PC-3 (cell line): ENCODE measurements around the gene SLC12A2. TPM values are rescaled to one million over a fixed set of nuclear protein-coding genes. Genes with fewer than 3 reads are reported as not detected.

ENCODE experiments used
- ATAC-seq: fragments of 200-7000 bp; cut with Tn5 transposase; 2 replicates; pipeline ENCODE4 v1.9.1; 2020; ENCODE audit warnings: mild to moderate bottlenecking, moderate library complexity
- BruUV-seq: library from RNA; stranded (reverse); fragments of 400-500 nt; replicated peaks from 2 replicates; lab custom pipeline; 2021; lab: Mats Ljungman, UMichigan
- CTCF ChIA-PET: fragments of 300-600 bp; sonication (Branson Sonifier 250); formaldehyde crosslinking; loops from one replicate; lab custom pipeline; 2022; ENCODE audit warnings: antibody characterized with exemption; lab: Charles Lee
- POLR2A ChIA-PET: fragments of 300-600 bp; sonication (Branson Sonifier 250); formaldehyde crosslinking; loops from one replicate; lab custom pipeline; 2022; ENCODE audit warnings: antibody characterized with exemption; ENCODE audit not compliant: unreplicated experiment; lab: Charles Lee
- DNase-seq: peaks from one replicate; pipeline ENCODE4 v3.0.0-alpha.2; 2015
- H2AFZ ChIP-seq: fragments of 300-600 bp; sonication (generic); 2 replicates; pipeline ENCODE4 v1.6.0; 2016; ENCODE audit warnings: antibody characterized with exemption, low read length
- H3F3A ChIP-seq: fragments of 300-600 bp; sonication (generic); one replicate; pipeline ENCODE4 v1.6.0; 2017; ENCODE audit warnings: antibody characterized with exemption, low read length, control low read depth, mild to moderate bottlenecking; ENCODE audit not compliant: unreplicated experiment
- H3K27ac ChIP-seq: fragments of 300-600 bp; sonication (generic); 2 replicates; pipeline ENCODE4 v1.5.1; 2016; ENCODE audit warnings: mild to moderate bottlenecking, low read length
- H3K27me3 ChIP-seq: fragments of 300-600 bp; sonication (generic); 2 replicates; pipeline ENCODE4 v1.6.1; 2016; ENCODE audit warnings: low read length, mixed read lengths
- H3K36me3 ChIP-seq: fragments of 300-600 bp; sonication (generic); 2 replicates; pipeline ENCODE4 v1.6.1; 2016; ENCODE audit warnings: low read depth, mixed run types, low read length, mixed read lengths
- H3K4me1 ChIP-seq: fragments of 300-600 bp; sonication (generic); 2 replicates; pipeline ENCODE4 v1.5.1; 2016; ENCODE audit warnings: low read length; ENCODE audit not compliant: insufficient read depth
- H3K4me2 ChIP-seq: fragments of 300-600 bp; sonication (generic); 2 replicates; pipeline ENCODE4 v1.6.0; 2016; ENCODE audit warnings: low read length
- H3K4me3 ChIP-seq: fragments of 300-600 bp; sonication (generic); 2 replicates; pipeline ENCODE4 v1.5.1; 2016; ENCODE audit warnings: mild to moderate bottlenecking, low read length, mixed read lengths
- H3K79me2 ChIP-seq: fragments of 300-600 bp; sonication (generic); 2 replicates; pipeline ENCODE4 v1.6.1; 2017; ENCODE audit warnings: low read length, mixed read lengths
- H3K9ac ChIP-seq: fragments of 300-600 bp; sonication (generic); 2 replicates; pipeline ENCODE4 v1.6.0; 2016; ENCODE audit warnings: mild to moderate bottlenecking, low read length
- H3K9me2 ChIP-seq: fragments of 300-600 bp; sonication (generic); replicated peaks from 2 replicates; pipeline ENCODE4 v1.6.1; 2016; ENCODE audit warnings: mixed run types, low read length, mixed read lengths
- H3K9me3 ChIP-seq: fragments of 300-600 bp; sonication (generic); 2 replicates; pipeline ENCODE4 v1.6.1; 2016; ENCODE audit warnings: low read length, mixed read lengths
- H4K20me1 ChIP-seq: fragments of 300-600 bp; sonication (generic); 2 replicates; pipeline ENCODE4 v1.6.1; 2016; ENCODE audit warnings: low read length, mixed read lengths
- CTCF ChIP-seq: fragments of 300-600 bp; sonication (generic); conservative IDR thresholded peaks from 2 replicates; pipeline ENCODE4 v1.5.1; 2017; ENCODE audit warnings: antibody characterized with exemption, low read depth, mild to moderate bottlenecking, low read length
- EZH2 ChIP-seq: fragments of 300-600 bp; sonication (generic); IDR thresholded peaks from one replicate; pipeline ENCODE4 v1.6.1; 2017; ENCODE audit warnings: antibody characterized with exemption, mild to moderate bottlenecking, low read length; ENCODE audit not compliant: unreplicated experiment
- EZH2phosphoT487 ChIP-seq: fragments of 300-600 bp; sonication (generic); IDR thresholded peaks from 2 replicates; pipeline ENCODE4 v1.6.1; 2018; ENCODE audit warnings: mild to moderate bottlenecking, antibody characterized with exemption, low read length, borderline replicate concordance
- intact Hi-C: fragments of 100-400 bp; cut with micrococcal nuclease; formaldehyde crosslinking; loops from 2 replicates; pipeline ENCODE4 v1.9.0; 2023
- total RNA-seq: library from RNA; depleted of rRNA; stranded (reverse); fragments of >200 nt; gene quantifications from 2 replicates; pipeline ENCODE4 v1.2.3, GENCODE V29; 2014

The SLC12A2 gene
- total RNA-seq, 1 experiment from 2014 or later, result 33.9 TPM

GRCh38 chr5:128154943-128155342, 71.4 kb downstream of the SLC12A2 start:
- Histone ChIP-seq H4K20me1 (no peaks in the 10 kb centered on the region), H3K36me3 (peaks cover 14% of the 10 kb centered on the region), H3K79me2 (no peaks in the 10 kb centered on the region), H3K27ac (no peak overlapping the region), H3K9me2 (no peaks in the 10 kb centered on the region), H2AFZ (no peak overlapping the region), H3K4me1 (no peaks in the 10 kb centered on the region), H3K4me2 (no peak overlapping the region), H3K9ac (no peak overlapping the region), H3K27me3 (no peaks in the 10 kb centered on the region), H3F3A (no peaks in the 10 kb centered on the region), H3K9me3 (no peaks in the 10 kb centered on the region), H3K4me3 (no peak overlapping the region)
- intact Hi-C loops, result no loop called here
- ATAC-seq, result no peak
- no peak for DNase-seq
- BruUV-seq, result no TSS peak
- ChIA-PET CTCF (interaction anchor here (0.6 kb wide), 1 partner anchor 74 kb away, joined by 3 read pairs; no protein-coding TSS in a partner anchor), POLR2A (no interaction called here)
- TF ChIP-seq CTCF (no peak), EZH2phosphoT487 (no peak), EZH2 (no peak)

DNA sequence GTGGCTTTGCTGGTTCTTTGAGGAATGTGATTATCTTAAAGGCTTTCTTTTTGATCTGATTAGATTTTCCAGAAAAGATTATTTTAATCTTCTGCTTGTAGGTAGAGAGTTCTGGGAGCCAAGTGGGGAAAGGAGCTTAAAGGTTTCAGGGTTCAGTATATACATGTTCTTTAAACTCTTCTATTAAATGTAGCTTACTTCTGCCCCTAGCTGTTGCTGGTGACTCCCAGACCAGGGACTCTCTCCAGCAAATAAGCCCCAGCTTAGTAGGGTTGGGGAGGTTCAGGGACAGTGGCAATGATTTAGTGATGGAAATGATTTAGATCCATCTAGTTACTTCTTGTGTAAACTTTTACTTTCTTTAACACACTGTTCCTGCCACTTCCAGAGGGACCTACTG, 72.2 kb downstream of the SLC12A2 start:
- no peak for DNase-seq
- no peak overlapping the region for H2AFZ ChIP-seq
- H3K4me1 ChIP-seq, result no peaks in the 10 kb centered on the region
- ChIA-PET CTCF (no interaction called here), POLR2A (no interaction called here)
- no peaks in the 10 kb centered on the region for H3K9me3 ChIP-seq
- no peak overlapping the region for H3K9ac ChIP-seq
- H3K9me2 ChIP-seq, result no peaks in the 10 kb centered on the region
- no peak overlapping the region for H3K4me2 ChIP-seq
- no peaks in the 10 kb centered on the region for H3K27me3 ChIP-seq
- no peak for ATAC-seq
- intact Hi-C loops, result no loop called here
- peaks cover 14% of the 10 kb centered on the region for H3K36me3 ChIP-seq
- H4K20me1 ChIP-seq, result no peaks in the 10 kb centered on the region
- H3F3A ChIP-seq, result no peaks in the 10 kb centered on the region
- BruUV-seq, result no TSS peak
- no peak overlapping the region for H3K4me3 ChIP-seq
- no peaks in the 10 kb centered on the region for H3K79me2 ChIP-seq
- H3K27ac ChIP-seq, result no peak overlapping the region
- no peak for TF ChIP-seq CTCF
- TF ChIP-seq EZH2, result no peak
- no peak for TF ChIP-seq EZH2phosphoT487

DNA sequence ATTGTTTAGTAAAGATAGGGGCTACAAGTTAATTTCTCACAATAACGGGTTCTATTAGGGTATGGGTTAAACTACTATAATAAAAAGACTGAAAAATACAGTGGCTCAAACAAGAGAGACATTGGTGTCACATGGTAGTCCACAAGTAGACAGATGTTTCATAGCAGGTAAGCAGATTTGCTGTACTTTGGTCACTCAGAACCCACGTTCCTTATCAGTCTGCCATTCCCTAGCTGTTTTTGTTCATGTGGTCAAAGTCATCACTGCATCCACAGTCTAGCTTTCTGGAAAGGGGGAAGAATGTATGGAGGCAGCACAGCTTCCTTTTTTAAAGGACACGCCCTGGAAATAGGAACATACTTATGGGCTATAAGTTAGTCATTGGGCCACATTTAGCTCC, 73.0 kb downstream of the SLC12A2 start:
- no peak overlapping the region for H3K27ac ChIP-seq
- no peaks in the 10 kb centered on the region for H3K27me3 ChIP-seq
- no peak overlapping the region for H3K4me2 ChIP-seq
- no peak for DNase-seq
- peaks cover 14% of the 10 kb centered on the region for H3K36me3 ChIP-seq
- intact Hi-C loops, result no loop called here
- no peaks in the 10 kb centered on the region for H3K4me1 ChIP-seq
- no peaks in the 10 kb centered on the region for H4K20me1 ChIP-seq
- H3K9me2 ChIP-seq, result no peaks in the 10 kb centered on the region
- H3F3A ChIP-seq, result no peaks in the 10 kb centered on the region
- CTCF ChIA-PET, result no interaction called here
- no peaks in the 10 kb centered on the region for H3K79me2 ChIP-seq
- TF ChIP-seq CTCF (no peak), EZH2phosphoT487 (no peak), EZH2 (no peak)
- BruUV-seq, result no TSS peak
- POLR2A ChIA-PET, result interaction anchor here (0.7 kb wide), 1 partner anchor 21 kb away, joined by 3 read pairs; no protein-coding TSS in a partner anchor
- H3K9ac ChIP-seq, result no peak overlapping the region
- H3K4me3 ChIP-seq, result no peak overlapping the region
- no peaks in the 10 kb centered on the region for H3K9me3 ChIP-seq
- no peak overlapping the region for H2AFZ ChIP-seq
- ATAC-seq, result peak; percentile 13; the same call in 1 of the 2 replicates
